ENCODE results near the gene FLCN.

GRCh38 chr17:17180141-17180603 is 56.8 kb downstream of the FLCN start:
- TF ChIP-seq CTCF (IDR thresholded peaks at IDR 0.05) (no peak), REST (IDR thresholded peaks at IDR 0.05; ENCODE audit: insufficient read depth in 1 of 2, low read depth in 2 of 2, low read length in 1 of 2) (no peak)

All from Panc1 (cell line).